NOMO-1 treated with dmso at 0.1 percent for 144 hours (cell line): Measurements from ENCODE around the gene TEX10.
"Not testable (repeated sequence)": the region's sequence is repeated elsewhere in the genome, so short reads cannot be mapped to it uniquely, and the experiment has no call there.

Source experiments
- DNase-seq: peaks from one replicate; lab custom pipeline; 2025; ENCODE audit not compliant: unreplicated experiment; lab: John Stamatoyannopoulos, UW

TEX10 gene

DNA sequence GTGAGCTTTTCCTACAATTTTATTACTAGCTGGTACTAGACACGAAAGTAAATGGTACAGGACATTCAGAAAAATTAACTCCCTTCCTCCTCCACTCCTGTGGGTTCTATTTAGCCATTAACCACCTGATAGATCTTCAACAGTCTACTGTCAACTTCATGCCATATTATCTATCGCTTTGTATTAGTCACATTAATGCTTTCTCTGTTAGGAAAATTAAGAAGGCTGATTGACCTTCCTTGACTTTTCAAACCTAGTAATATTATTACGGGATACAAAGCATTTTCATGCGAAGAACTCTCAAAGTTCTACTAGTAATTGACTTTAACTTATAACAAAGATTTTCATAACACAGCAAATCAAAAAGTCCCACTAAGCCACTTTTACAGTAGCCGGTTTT, 1.2 kb downstream of the TEX10 start:
- no peak for DNase-seq

- no peak for DNase-seq
Measured at GRCh38 chr9:100350188-100350587, 2.6 kb downstream of the TEX10 start.

DNA sequence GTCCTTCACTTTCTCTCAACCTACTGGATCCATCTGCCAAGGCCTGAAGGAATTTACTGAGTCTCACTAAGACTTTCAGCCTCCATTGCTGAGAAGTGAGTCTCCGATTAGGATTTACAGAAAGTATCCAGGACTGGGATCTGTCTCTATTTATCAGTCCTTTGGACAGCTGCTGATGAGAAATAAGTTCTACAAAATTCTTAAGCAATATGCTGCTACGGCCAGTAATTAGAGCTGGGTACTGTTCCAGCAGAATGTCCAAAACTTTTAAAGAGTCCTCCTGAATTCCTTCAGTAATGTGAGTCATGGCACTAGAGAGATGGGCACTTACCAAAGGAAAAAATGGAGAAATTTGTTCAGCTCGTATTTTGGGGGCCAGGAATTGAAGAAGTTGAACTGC, 5.9 kb downstream of the TEX10 start:
- no peak for DNase-seq

GRCh38 chr9:100341889-100342288, 10.9 kb downstream of the TEX10 start:
- DNase-seq, result no peak

GRCh38 chr9:100340224-100340623, 12.5 kb downstream of the TEX10 start:
- DNase-seq, result no peak

- not testable (repeated sequence) for DNase-seq
Measured at GRCh38 chr9:100338736-100339135, 14.0 kb downstream of the TEX10 start.

GRCh38 chr9:100324594-100325200, 28.0 kb downstream of the TEX10 start:
- no peak for DNase-seq

- DNase-seq, result no peak
Measured at GRCh38 chr9:100322954-100323536, 29.7 kb downstream of the TEX10 start.

- no peak for DNase-seq
Measured at GRCh38 chr9:100317706-100318105, 35.0 kb downstream of the TEX10 start.

- no peak for DNase-seq
Measured at GRCh38 chr9:100315561-100315960, 37.2 kb downstream of the TEX10 start.

GRCh38 chr9:100309992-100310391, 42.8 kb downstream of the TEX10 start:
- no peak for DNase-seq

DNA sequence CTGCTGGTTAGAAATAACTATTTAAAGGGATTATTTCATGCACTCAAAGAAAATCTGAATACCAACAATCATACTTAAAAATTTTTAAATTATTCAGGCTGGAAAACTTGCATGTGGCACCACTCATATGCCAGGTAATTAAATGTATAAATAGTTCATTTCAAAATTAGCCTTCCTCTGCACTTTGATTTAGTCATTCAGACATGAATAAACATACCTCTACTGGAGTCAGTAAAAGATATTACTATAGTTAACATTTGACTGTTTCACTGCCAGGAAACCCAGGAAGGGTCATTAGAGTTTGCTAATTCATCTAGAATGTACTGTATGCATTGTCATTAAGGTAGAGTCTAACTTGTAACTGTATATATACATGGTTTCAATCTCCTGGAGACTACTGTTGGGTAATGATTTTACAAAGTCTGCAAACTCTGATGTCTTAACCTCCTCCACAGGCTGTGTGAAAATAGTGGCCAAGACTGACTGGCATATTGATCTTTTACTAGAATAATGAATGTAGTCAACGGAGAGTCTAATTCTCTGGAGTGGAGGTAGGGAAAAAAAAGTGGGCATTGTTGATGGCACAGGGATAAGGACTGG, 43.7 kb downstream of the TEX10 start:
- DNase-seq, result no peak

DNA sequence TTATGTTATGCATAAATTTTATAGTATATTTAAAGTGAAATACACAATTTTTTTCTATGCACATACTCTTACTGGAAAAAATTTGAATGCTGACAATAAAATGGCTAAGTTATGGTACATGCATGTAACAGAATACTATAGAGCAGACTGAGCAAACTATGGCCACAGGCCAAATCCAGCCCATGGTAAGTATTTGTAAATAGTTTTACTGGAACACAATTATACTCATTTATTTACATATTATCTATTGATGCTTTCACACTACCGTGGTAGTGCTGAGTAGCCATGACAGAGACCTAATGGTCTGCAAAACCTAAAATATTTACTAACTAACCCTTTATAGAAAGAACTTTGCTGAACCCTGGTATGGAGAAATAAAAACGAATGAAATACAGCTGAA, 45.7 kb downstream of the TEX10 start:
- no peak for DNase-seq

DNA sequence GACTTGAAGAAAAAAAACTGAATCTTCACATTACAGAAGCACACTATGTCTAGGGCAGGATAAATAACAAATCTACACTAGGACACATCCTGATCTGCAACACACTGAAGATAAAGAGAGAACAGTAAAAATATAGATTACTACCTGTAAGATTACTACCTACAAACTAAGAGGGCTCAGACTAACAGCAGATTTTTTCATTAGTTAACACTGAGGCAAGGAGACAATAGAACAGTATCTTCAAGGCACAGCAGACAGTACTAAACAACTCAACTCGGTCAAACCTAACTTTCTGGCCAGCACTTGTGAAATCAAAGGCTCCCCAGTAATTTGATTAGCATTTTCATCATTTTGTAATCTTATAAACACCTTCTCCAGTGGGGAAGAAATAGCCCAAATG, 46.5 kb downstream of the TEX10 start:
- no peak for DNase-seq

DNA sequence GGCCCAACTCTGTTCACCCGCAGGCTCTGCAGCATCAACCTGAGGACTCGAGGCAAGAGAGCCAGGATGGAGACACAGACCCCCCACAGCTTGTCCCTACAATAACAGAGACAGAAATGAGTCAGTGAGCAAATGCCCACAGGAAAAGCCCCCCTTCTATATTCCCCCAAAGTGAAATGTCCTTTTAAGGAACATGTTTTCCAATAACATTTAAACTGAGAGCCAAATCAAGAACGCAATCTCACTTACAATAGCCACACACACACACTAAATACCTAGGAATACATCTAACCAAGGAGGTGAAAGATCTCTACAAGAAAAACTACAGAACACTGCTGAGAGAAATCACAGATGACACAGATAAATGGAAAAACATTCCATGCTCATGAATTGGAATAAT, 49.0 kb downstream of the TEX10 start:
- DNase-seq, result no peak

GRCh38 chr9:100298378-100298777, 54.4 kb downstream of the TEX10 start:
- DNase-seq, result no peak

GRCh38 chr9:100296407-100296806, 56.3 kb downstream of the TEX10 start:
- no peak for DNase-seq

DNA sequence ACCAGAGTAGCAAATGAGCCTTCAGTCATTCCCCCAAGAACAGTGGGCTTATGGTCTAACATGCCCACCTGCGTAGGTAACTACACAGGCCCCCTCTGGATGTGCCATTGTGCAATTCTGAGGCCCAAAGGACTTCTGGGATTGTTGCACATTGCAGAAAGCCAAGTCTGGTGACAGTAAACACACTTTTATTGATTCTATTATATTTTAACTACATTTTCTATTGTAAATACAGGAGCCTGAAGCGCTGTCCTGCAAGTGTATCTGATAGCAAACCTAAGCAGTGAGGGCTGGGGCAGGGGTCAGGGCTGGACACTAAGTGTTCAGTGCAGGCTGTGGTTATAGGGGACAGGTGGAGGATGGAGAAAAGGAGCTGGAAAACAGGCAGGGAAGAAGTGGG, 57.5 kb downstream of the TEX10 start:
- no peak for DNase-seq

GRCh38 chr9:100294806-100295205, 57.9 kb downstream of the TEX10 start:
- DNase-seq, result no peak

DNA sequence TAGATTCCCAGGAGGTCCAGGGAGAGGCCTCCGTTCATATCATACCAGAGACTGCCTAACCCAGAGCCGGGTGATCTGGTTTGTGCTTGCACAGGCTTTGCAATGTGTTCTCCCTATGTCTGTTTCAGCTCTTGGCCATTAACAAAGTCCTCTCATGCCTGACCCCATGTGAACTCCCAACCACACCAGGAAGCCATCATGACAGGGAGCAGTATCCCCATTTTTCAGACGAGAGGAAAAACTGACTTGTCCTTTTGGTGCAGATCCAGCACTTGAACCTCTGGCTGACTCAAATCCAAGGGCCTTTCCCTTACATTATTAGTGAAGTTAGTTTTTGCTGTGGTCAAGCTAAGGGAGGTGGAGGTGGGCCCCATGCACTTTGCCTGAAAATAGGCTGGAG, 58.4 kb downstream of the TEX10 start:
- DNase-seq, result no peak

DNA sequence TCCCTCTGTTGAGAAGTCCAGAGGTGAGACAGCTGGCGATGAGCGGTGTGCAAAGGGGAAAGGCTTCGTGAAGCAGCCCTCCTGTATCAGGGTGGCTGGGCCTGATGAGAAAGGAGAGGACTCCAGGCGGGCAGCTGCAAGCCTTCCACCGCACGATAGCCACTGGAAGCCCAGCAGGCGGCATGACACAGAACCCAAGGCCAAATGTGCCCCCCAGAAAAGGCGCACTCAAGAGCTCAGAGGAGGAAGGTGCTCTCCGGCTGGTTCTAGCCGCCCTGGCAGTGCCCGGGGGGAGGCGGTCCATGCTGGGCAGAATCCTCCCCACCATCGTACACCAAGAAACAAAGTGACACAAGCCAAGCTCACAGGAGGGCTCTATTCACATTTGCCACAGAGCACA, 60.3 kb downstream of the TEX10 start:
- no peak for DNase-seq

- DNase-seq, result no peak
Measured at GRCh38 chr9:100290714-100291113, 62.0 kb downstream of the TEX10 start.

- DNase-seq, result no peak
Measured at GRCh38 chr9:100287186-100287585, 65.6 kb downstream of the TEX10 start.
